ENCODE measurements around the gene SLC7A5.

The SLC7A5 gene

DNA sequence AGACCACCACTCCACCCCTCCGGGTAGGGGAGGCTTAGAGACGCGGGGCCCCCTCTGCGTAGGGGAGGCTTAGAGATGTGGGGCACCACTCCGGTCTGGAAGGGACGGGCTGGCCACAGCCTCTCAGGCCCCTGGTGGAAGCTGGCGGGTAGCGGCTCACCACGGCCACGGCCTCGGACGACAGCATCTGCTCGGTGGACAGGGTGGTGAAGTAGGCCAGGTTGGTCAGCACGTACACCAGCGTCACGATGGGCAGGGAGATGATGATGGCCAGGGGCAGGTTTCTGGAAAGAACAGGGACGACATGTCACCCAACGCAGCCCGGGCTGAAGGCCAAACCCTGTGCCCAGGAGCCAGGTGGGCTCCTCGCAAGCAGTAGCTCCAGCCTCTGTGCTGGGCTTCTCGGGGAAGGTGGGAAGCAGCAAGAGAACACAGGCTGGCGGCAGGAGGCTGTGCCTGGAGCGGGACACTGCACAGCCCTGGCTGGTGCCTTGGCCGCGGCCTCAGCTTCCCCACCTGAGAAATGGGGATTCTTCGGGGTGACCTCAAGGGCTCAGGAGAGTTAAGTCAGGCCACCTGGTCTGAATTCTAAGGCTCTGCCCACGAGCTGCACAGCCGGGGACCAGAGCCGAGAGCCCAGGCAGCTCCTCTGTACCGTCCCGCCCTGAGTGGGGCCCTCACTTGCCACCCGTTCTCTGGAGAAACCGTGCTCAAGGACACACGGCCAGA lies 29.6 kb downstream of the SLC7A5 start:
- Histone ChIP-seq H3K18ac (ENCODE audit: low read depth in 1 of 2, low read length in 2 of 2) (peak overlapping the region in 1 of 2 experiments; percentile 28), H3K4me2 (ENCODE audit: low read length, poor library complexity, severe bottlenecking) (no peak overlapping the region), H4K91ac (ENCODE audit: low read length) (no peak overlapping the region), H2BK120ac (ENCODE audit: low read depth, low read length) (no peak overlapping the region), H3K27me3 (ENCODE audit: control insufficient read depth in 1 of 2, insufficient read depth in 1 of 2, low read length in 2 of 2) (no peaks in the 10 kb centered on the region), H2BK12ac (ENCODE audit: low read length in 2 of 2) (no peak overlapping the region), H2BK15ac (ENCODE audit: low read depth, poor library complexity, severe bottlenecking) (no peak overlapping the region), H3K79me1 (replicated peaks; ENCODE audit: low read length, poor library complexity, severe bottlenecking) (peaks cover 22% of the 10 kb centered on the region), H3K4me3 (ENCODE audit: insufficient read depth in 1 of 2, low read depth in 1 of 2, low read length in 2 of 2) (no peak overlapping the region), H2AK5ac (ENCODE audit: low read length, severe bottlenecking) (no peak overlapping the region), H3K27ac (ENCODE audit: low read length, poor library complexity, severe bottlenecking) (no peak overlapping the region), H2BK5ac (ENCODE audit: low read depth, low read length, poor library complexity, severe bottlenecking) (no peak overlapping the region), H3K36me3 (ENCODE audit: control insufficient read depth in 1 of 2, insufficient read depth in 2 of 2, low read depth in 1 of 2, low read length in 2 of 2) (peaks cover 5 to 94% of the 10 kb centered on the region in 2 experiments), H3K23ac (ENCODE audit: low read length in 2 of 2) (no peak overlapping the region), H3K14ac (ENCODE audit: low read length in 2 of 2) (no peak overlapping the region), H3K4ac (ENCODE audit: low read depth in 1 of 2, low read length in 2 of 2) (no peak overlapping the region), H3K9ac (ENCODE audit: low read length) (no peak overlapping the region), H3K4me1 (ENCODE audit: control insufficient read depth, insufficient read depth, low read depth, low read length) (peaks cover 29% of the 10 kb centered on the region), H4K8ac (ENCODE audit: low read length) (no peak overlapping the region), H2AFZ (ENCODE audit: low read depth, low read length) (no peak overlapping the region), H3K9me3 (ENCODE audit: control insufficient read depth, low read length) (no peaks in the 10 kb centered on the region)
- 95% methylated on average over 34 of the region's 34 CpGs for WGBS
- no peak for DNase-seq

DNA sequence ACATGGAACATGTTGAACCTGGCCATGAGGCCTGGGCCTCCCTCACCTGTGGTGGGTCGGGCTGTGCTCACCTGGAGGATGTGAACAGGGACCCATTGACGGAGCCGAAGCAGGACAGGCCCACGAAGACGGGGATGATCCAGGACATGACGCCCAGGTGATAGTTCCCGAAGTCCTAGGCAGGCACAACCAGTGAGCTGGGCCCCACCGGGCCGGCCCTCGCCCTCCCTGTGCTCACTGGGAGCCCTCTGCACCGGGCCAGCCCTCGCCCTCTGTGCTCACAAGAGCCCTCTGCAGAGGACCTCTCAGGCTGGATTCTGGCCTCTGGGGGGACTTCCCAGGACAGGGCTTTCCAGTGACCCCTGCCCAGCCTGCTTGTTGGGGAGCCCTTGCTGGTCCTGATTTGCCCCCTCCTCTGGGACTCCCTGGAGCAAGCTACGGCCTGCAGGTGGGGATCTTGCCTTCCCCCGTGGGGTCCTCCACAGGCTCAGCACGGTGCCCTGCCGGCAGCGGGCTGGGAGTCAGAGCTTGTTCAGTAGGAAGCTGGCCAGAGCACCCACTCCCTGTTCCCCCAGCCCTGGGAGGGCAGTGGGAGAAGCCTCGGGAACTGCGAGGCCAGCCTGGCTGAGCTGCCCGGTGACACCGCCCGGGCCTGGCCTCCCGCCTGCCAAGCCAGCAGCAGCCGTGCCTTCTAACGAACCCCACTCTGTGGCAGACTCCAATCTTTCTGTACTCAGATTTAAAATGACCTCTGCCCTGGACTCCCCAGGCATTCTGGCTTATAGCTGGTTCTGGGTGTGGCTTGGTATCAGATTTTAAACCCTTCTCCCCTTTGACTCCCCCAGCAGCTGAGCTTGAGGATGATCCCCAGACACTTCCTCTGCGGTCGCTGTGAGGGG lies 30.4 kb downstream of the SLC7A5 start:
- peaks cover 14% of the 10 kb centered on the region for H3K79me1 ChIP-seq (replicated peaks; ENCODE audit: low read length, poor library complexity, severe bottlenecking)
- H3K4me1 ChIP-seq (ENCODE audit: control insufficient read depth, insufficient read depth, low read depth, low read length), result peaks cover 27% of the 10 kb centered on the region
- H2AFZ ChIP-seq (ENCODE audit: low read depth, low read length), result no peak overlapping the region
- no peak overlapping the region for H3K4ac ChIP-seq (ENCODE audit: low read depth in 1 of 2, low read length in 2 of 2)
- H3K4me2 ChIP-seq (ENCODE audit: low read length, poor library complexity, severe bottlenecking), result no peak overlapping the region
- no peak overlapping the region for H4K91ac ChIP-seq (ENCODE audit: low read length)
- no peak overlapping the region for H3K18ac ChIP-seq (ENCODE audit: low read depth in 1 of 2, low read length in 2 of 2)
- H3K23ac ChIP-seq (ENCODE audit: low read length in 2 of 2), result no peak overlapping the region
- H4K8ac ChIP-seq (ENCODE audit: low read length), result no peak overlapping the region
- no peak overlapping the region for H3K9ac ChIP-seq (ENCODE audit: low read length)
- DNase-seq, result no peak
- H2BK12ac ChIP-seq (ENCODE audit: low read length in 2 of 2), result no peak overlapping the region
- no peaks in the 10 kb centered on the region for H3K27me3 ChIP-seq (ENCODE audit: control insufficient read depth in 1 of 2, insufficient read depth in 1 of 2, low read length in 2 of 2)
- no peak overlapping the region for H3K27ac ChIP-seq (ENCODE audit: low read length, poor library complexity, severe bottlenecking)
- no peak overlapping the region for H3K14ac ChIP-seq (ENCODE audit: low read length in 2 of 2)
- H2BK5ac ChIP-seq (ENCODE audit: low read depth, low read length, poor library complexity, severe bottlenecking), result no peak overlapping the region
- 98% methylated on average over 23 of the region's 27 CpGs for WGBS
- H2BK120ac ChIP-seq (ENCODE audit: low read depth, low read length), result no peak overlapping the region
- no peak overlapping the region for H3K4me3 ChIP-seq (ENCODE audit: insufficient read depth in 1 of 2, low read depth in 1 of 2, low read length in 2 of 2)
- H2BK15ac ChIP-seq (ENCODE audit: low read depth, poor library complexity, severe bottlenecking), result no peak overlapping the region
- H2AK5ac ChIP-seq (ENCODE audit: low read length, severe bottlenecking), result no peak overlapping the region
- peaks cover 9 to 94% of the 10 kb centered on the region in 2 experiments for H3K36me3 ChIP-seq (ENCODE audit: control insufficient read depth in 1 of 2, insufficient read depth in 2 of 2, low read depth in 1 of 2, low read length in 2 of 2)
- H3K9me3 ChIP-seq (ENCODE audit: control insufficient read depth, low read length), result no peaks in the 10 kb centered on the region

DNA sequence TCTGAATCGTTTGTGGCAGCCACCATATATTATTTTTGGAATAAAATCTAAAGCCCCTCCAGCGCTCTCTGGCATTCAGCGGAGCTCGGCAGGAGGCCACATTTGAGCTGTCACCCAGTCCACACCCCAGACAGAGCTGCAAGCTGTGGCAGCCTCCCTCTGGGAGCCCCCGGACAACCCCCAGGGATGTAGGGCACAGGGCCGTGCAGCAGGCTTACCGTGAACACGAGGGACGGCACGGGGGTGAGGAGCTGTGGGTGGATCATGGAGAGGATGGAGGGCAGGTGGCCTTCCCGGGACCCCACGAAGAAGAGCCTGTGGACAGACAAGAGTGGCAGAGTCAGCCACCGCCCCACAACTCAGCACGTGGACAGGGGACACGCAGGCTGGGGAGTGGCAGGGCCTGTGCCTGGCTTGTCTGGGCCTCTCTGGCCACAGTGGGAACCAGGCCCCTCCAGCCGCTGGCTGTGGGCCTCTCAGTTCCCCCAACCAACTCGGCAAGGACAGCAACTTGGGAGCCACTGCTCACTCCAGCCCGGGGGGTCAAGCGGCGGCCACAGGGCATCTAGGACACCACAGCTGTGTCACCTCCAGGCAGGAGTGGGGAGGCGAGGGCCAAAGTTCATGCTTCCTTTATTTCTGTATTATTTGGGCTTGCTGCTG lies 31.5 kb downstream of the SLC7A5 start:
- Histone ChIP-seq H3K18ac (ENCODE audit: low read depth in 1 of 2, low read length in 2 of 2) (no peak overlapping the region), H2AK5ac (ENCODE audit: low read length, severe bottlenecking) (no peak overlapping the region), H3K27me3 (ENCODE audit: control insufficient read depth in 1 of 2, insufficient read depth in 1 of 2, low read length in 2 of 2) (no peaks in the 10 kb centered on the region), H3K4ac (ENCODE audit: low read depth in 1 of 2, low read length in 2 of 2) (peak overlapping the region in 1 of 2 experiments; percentile 38), H2AFZ (ENCODE audit: low read depth, low read length) (no peak overlapping the region), H4K91ac (ENCODE audit: low read length) (no peak overlapping the region), H3K4me3 (ENCODE audit: insufficient read depth in 1 of 2, low read depth in 1 of 2, low read length in 2 of 2) (no peak overlapping the region), H3K9ac (ENCODE audit: low read length) (no peak overlapping the region), H2BK5ac (ENCODE audit: low read depth, low read length, poor library complexity, severe bottlenecking) (no peak overlapping the region), H3K79me1 (replicated peaks; ENCODE audit: low read length, poor library complexity, severe bottlenecking) (peaks cover 9% of the 10 kb centered on the region), H3K9me3 (ENCODE audit: control insufficient read depth, low read length) (no peaks in the 10 kb centered on the region), H2BK120ac (ENCODE audit: low read depth, low read length) (no peak overlapping the region), H4K8ac (ENCODE audit: low read length) (no peak overlapping the region), H2BK15ac (ENCODE audit: low read depth, poor library complexity, severe bottlenecking) (peak overlapping the region; percentile 52), H2BK12ac (ENCODE audit: low read length in 2 of 2) (no peak overlapping the region), H3K27ac (ENCODE audit: low read length, poor library complexity, severe bottlenecking) (no peak overlapping the region), H3K23ac (ENCODE audit: low read length in 2 of 2) (no peak overlapping the region), H3K4me1 (ENCODE audit: control insufficient read depth, insufficient read depth, low read depth, low read length) (peaks cover 18% of the 10 kb centered on the region), H3K4me2 (ENCODE audit: low read length, poor library complexity, severe bottlenecking) (no peak overlapping the region), H3K36me3 (ENCODE audit: control insufficient read depth in 1 of 2, insufficient read depth in 2 of 2, low read depth in 1 of 2, low read length in 2 of 2) (peaks cover 9 to 97% of the 10 kb centered on the region in 2 experiments), H3K14ac (ENCODE audit: low read length in 2 of 2) (no peak overlapping the region)
- DNase-seq, result no peak
- 95% methylated on average over 21 of the region's 21 CpGs for WGBS
